ENCODE data around the gene SLC7A10. TPM values are rescaled to one million over a fixed set of nuclear protein-coding genes. Genes with fewer than 3 reads are reported as not detected.

The SLC7A10 gene
- not detected for total RNA-seq

- Histone ChIP-seq H3K9me3 (peaks cover 0 to 23% of the 10 kb centered on the region in 2 donors), H3K4me1 (peaks cover 0 to 4% of the 10 kb centered on the region in 2 donors), H3K4me3 (no peak within 1 kb of the TSS), H3K36me3 (no peaks in the 10 kb centered on the region), H3K27ac (no peak within 1 kb of the TSS), H3K27me3 (peaks cover 22 to 43% of the 10 kb centered on the region in 2 donors)
- TF ChIP-seq CTCF (IDR thresholded peaks at IDR 0.05) (no peak), POLR2A (IDR thresholded peaks at IDR 0.05) (no peak)
- intact Hi-C loops (cut with DNase I; ENCODE audit: low total_unique reads) = no loop called here
- DNase-seq = no peak
Observed at GRCh38 chr19:33225458-33225926, at the start of gene SLC7A10. Gene SLC7A10, minus strand, starts transcription at chr19:33225850. Its CDS starts 147 bp downstream, at chr19:33225703.

GRCh38 chr19:33274663-33275558, 49.3 kb upstream of the SLC7A10 start:
- no peaks in the 10 kb centered on the region for H3K27me3 ChIP-seq
- no peak overlapping the region for H3K27ac ChIP-seq
- H3K9me3 ChIP-seq = no peaks in the 10 kb centered on the region
- no peak overlapping the region for H3K4me3 ChIP-seq
- TF ChIP-seq POLR2A (IDR thresholded peaks at IDR 0.05) (no peak), CTCF (IDR thresholded peaks at IDR 0.05) (no peak)
- no peaks in the 10 kb centered on the region for H3K36me3 ChIP-seq
- peaks cover 0 to 5% of the 10 kb centered on the region in 2 donors for H3K4me1 ChIP-seq
- no peak for DNase-seq
- intact Hi-C loops (cut with DNase I; ENCODE audit: low total_unique reads) = no loop called here

GRCh38 chr19:33273881-33274662, 48.4 kb upstream of the SLC7A10 start:
- H3K36me3 ChIP-seq = no peaks in the 10 kb centered on the region
- H3K27ac ChIP-seq = no peak overlapping the region
- DNase-seq = peak; percentile 42 to 68
- no peaks in the 10 kb centered on the region for H3K27me3 ChIP-seq
- H3K9me3 ChIP-seq = no peaks in the 10 kb centered on the region
- intact Hi-C loops (cut with DNase I; ENCODE audit: low total_unique reads) = no loop called here
- no peak overlapping the region for H3K4me3 ChIP-seq
- TF ChIP-seq POLR2A (IDR thresholded peaks at IDR 0.05) (no peak), CTCF (IDR thresholded peaks at IDR 0.05) (no peak)
- peaks cover 0 to 5% of the 10 kb centered on the region in 2 donors for H3K4me1 ChIP-seq

GRCh38 chr19:33273065-33273736, 47.6 kb upstream of the SLC7A10 start:
- Histone ChIP-seq H3K27me3 (no peaks in the 10 kb centered on the region), H3K27ac (no peak overlapping the region), H3K36me3 (no peaks in the 10 kb centered on the region), H3K4me3 (no peak overlapping the region), H3K9me3 (no peaks in the 10 kb centered on the region), H3K4me1 (peaks cover 0 to 5% of the 10 kb centered on the region in 2 donors)
- intact Hi-C loops (cut with DNase I; ENCODE audit: low total_unique reads) = no loop called here
- no peak for TF ChIP-seq POLR2A (IDR thresholded peaks at IDR 0.05)
- peak in 1 of 2 donors; percentile 26 for DNase-seq

- H3K9me3 ChIP-seq = no peaks in the 10 kb centered on the region
- peaks cover 0 to 5% of the 10 kb centered on the region in 2 donors for H3K4me1 ChIP-seq
- H3K27ac ChIP-seq = no peak overlapping the region
- H3K4me3 ChIP-seq = no peak overlapping the region
- intact Hi-C loops (cut with DNase I; ENCODE audit: low total_unique reads) = no loop called here
- no peaks in the 10 kb centered on the region for H3K27me3 ChIP-seq
- TF ChIP-seq POLR2A (IDR thresholded peaks at IDR 0.05) (no peak), CTCF (IDR thresholded peaks at IDR 0.05) (no peak)
- DNase-seq = no peak
- H3K36me3 ChIP-seq = no peaks in the 10 kb centered on the region
Observed at GRCh38 chr19:33271246-33272021, 45.8 kb upstream of the SLC7A10 start.
